GM12892 (cell line): ENCODE results near the gene NHS.

Experiments used
- POLR2A ChIP-seq: IDR thresholded peaks from 2 replicates; pipeline ENCODE4 v1.6.1; 2011; ENCODE audit warnings: low read depth, low read length, control low read depth
- POLR2AphosphoS5 ChIP-seq: IDR thresholded peaks from 2 replicates; pipeline ENCODE4 v1.6.1; 2011; ENCODE audit warnings: low read depth, low read length, control low read depth
- TAF1 ChIP-seq: IDR thresholded peaks from 2 replicates; pipeline ENCODE4 v1.6.1; 2011; ENCODE audit warnings: low read depth, mild to moderate bottlenecking, control low read depth, low read length, borderline replicate concordance

GRCh38 chrX:17456526-17456925 lies 81.5 kb downstream of the NHS start:
- TF ChIP-seq POLR2A, result no peak
- TF ChIP-seq TAF1, result no peak
- no peak for TF ChIP-seq POLR2AphosphoS5
